Mesendoderm (in vitro differentiated cells): Measurements from ENCODE around the gene ZNF611.

ENCODE experiments used
- DNase-seq: peaks from one replicate; pipeline ENCODE4 v3.0.0; 2013
- H2AK5ac ChIP-seq: 2 replicates; pipeline ENCODE4 v1.6.1; 2013; ENCODE audit warnings: low read length, inconsistent platforms
- H2BK120ac ChIP-seq: 2 replicates; pipeline ENCODE4 v1.6.1; 2013; ENCODE audit warnings: low read depth, mild to moderate bottlenecking, low read length, moderate library complexity, mixed read lengths
- H2BK15ac ChIP-seq: replicated peaks from 2 replicates; pipeline ENCODE4 v1.6.1; 2013; ENCODE audit warnings: low read depth, mild to moderate bottlenecking, moderate library complexity
- H2BK5ac ChIP-seq: 2 replicates; pipeline ENCODE4 v1.6.1; 2013; ENCODE audit warnings: low read length, inconsistent platforms
- H3K18ac ChIP-seq: 2 replicates; pipeline ENCODE4 v1.6.1; 2013; ENCODE audit warnings: mild to moderate bottlenecking, low read length, mixed read lengths
- H3K23ac ChIP-seq: one replicate; pipeline ENCODE4 v1.6.1; 2013; ENCODE audit warnings: low read length
- H3K27ac ChIP-seq: 2 replicates; pipeline ENCODE4 v1.5.1; 2013; ENCODE audit warnings: low read depth, mild to moderate bottlenecking, inconsistent platforms, low read length, moderate library complexity
- H3K27me3 ChIP-seq: 2 replicates; pipeline ENCODE4 v1.6.1; 2013; ENCODE audit warnings: low read length, control low read depth, mild to moderate bottlenecking, inconsistent platforms; ENCODE audit not compliant: insufficient read depth, poor library complexity
- H3K36me3 ChIP-seq: 2 replicates; pipeline ENCODE4 v1.6.1; 2013; ENCODE audit warnings: low read length, inconsistent platforms; ENCODE audit not compliant: control insufficient read depth, insufficient read depth
- H3K4ac ChIP-seq: one replicate; pipeline ENCODE4 v1.6.1; 2013; ENCODE audit warnings: low read depth, mild to moderate bottlenecking, low read length, moderate library complexity
- H3K4me1 ChIP-seq: 2 replicates; pipeline ENCODE4 v1.6.1; 2013; ENCODE audit warnings: low read depth, low read length, inconsistent platforms; ENCODE audit not compliant: control insufficient read depth
- H3K4me2 ChIP-seq: 2 replicates; pipeline ENCODE4 v1.6.1; 2013; ENCODE audit warnings: low read length
- H3K4me3 ChIP-seq: 2 replicates; pipeline ENCODE4 v1.5.1; 2013; ENCODE audit warnings: mild to moderate bottlenecking, low read length
- H3K56ac ChIP-seq: one replicate; pipeline ENCODE4 v1.6.1; 2013; ENCODE audit warnings: low read length
- H3K79me1 ChIP-seq: 2 replicates; pipeline ENCODE4 v1.6.1; 2013; ENCODE audit warnings: low read length, inconsistent platforms
- H3K79me2 ChIP-seq: 2 replicates; pipeline ENCODE4 v1.6.1; 2013; ENCODE audit warnings: mild to moderate bottlenecking, low read length; ENCODE audit not compliant: control insufficient read depth, insufficient read depth
- H3K9ac ChIP-seq: 2 replicates; pipeline ENCODE4 v1.6.1; 2013; ENCODE audit warnings: low read length, inconsistent platforms
- H4K5ac ChIP-seq: one replicate; pipeline ENCODE4 v1.6.1; 2013; ENCODE audit warnings: low read length
- H4K8ac ChIP-seq: one replicate; pipeline ENCODE4 v1.6.1; 2013; ENCODE audit warnings: low read depth, mild to moderate bottlenecking, control low read depth, low read length, moderate library complexity
- WGBS: extraction: QIAGEN DNeasy Blood & Tissue Kit; methylation state at CpG from one replicate; pipeline ENCODE4 v1.1.7; 2013; ENCODE audit warnings: low lambda C conversion rate, missing lambda C conversion rate; ENCODE audit not compliant: insufficient coverage; ENCODE audit errors: extremely low coverage; 5-methylcytosine and 5-hydroxymethylcytosine counted together

Gene ZNF611

DNA sequence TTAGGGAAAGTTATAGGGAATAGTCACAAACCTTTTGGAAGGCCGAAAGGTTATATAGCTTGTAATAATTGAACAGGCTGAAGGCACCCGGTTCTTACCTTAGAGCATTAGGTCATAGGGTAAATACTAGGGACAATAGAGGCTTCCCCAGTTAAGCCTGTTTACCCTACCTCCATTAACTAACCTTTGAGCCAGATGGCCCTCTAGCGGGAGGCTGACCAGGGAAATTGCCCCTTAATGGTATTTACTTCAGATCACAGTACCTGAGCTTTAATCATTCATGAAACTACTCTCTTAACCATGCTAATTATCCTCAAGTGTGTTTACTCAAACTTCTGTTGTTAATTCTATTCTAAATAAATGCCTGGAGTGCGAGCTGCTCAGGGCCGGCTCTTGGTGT is 76.2 kb downstream of the ZNF611 start:
- Histone ChIP-seq H3K18ac (no peak overlapping the region), H2BK120ac (no peak overlapping the region), H2BK15ac (no peak overlapping the region), H4K5ac (no peak overlapping the region), H3K4ac (no peak overlapping the region), H2BK5ac (no peak overlapping the region), H3K79me2 (no peaks in the 10 kb centered on the region), H3K4me1 (no peaks in the 10 kb centered on the region), H2AK5ac (no peak overlapping the region), H4K8ac (no peak overlapping the region), H3K23ac (no peak overlapping the region), H3K4me2 (no peak overlapping the region), H3K56ac (no peak overlapping the region), H3K27me3 (no peaks in the 10 kb centered on the region), H3K4me3 (no peak overlapping the region), H3K36me3 (no peaks in the 10 kb centered on the region), H3K27ac (no peak overlapping the region), H3K79me1 (peaks cover 1% of the 10 kb centered on the region), H3K9ac (no peak overlapping the region)
- no CpG with 5 or more reads among the region's 5 CpGs for WGBS
- DNase-seq = no peak

DNA sequence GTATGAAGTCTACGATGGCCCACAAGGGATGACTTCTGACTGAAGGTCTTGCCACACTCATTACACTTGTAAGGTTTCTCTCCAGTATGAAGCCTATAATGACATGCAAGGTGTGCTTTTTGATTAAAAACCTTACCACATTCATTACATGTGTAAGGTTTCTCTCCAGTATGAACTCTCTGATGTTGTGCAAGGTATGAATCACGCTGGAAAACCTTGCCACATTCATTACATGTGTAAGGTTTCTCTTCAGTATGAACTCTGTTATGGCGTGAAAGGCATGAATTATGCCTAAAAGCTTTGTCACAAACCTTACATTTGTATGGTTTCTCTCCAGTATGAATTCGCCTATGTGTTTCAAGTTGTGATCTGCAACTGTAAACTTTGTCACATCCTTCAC is 81.7 kb downstream of the ZNF611 start:
- Histone ChIP-seq H3K4me1 (no peaks in the 10 kb centered on the region), H3K36me3 (peaks cover 7% of the 10 kb centered on the region), H4K8ac (no peak overlapping the region), H4K5ac (no peak overlapping the region), H2BK5ac (no peak overlapping the region), H3K4me3 (no peak overlapping the region), H3K4me2 (no peak overlapping the region), H3K4ac (no peak overlapping the region), H3K23ac (no peak overlapping the region), H3K27me3 (no peaks in the 10 kb centered on the region), H3K27ac (no peak overlapping the region), H3K79me1 (no peaks in the 10 kb centered on the region), H3K9ac (no peak overlapping the region), H2AK5ac (no peak overlapping the region), H2BK15ac (no peak overlapping the region), H3K18ac (no peak overlapping the region), H3K56ac (no peak overlapping the region), H2BK120ac (no peak overlapping the region), H3K79me2 (no peaks in the 10 kb centered on the region)
- DNase-seq = no peak
- WGBS = no CpG with 5 or more reads among the region's 4 CpGs
